GM19468 (cell line): Measurements from ENCODE around the gene NFIX.

Experiments
- ATAC-seq: cut with Tn5 transposase; IDR thresholded peaks from one replicate; pipeline ENCODE4 v1.9.1; 2021; ENCODE audit warnings: mild to moderate bottlenecking, moderate library complexity, moderate number of reproducible peaks; ENCODE audit not compliant: unreplicated experiment; ENCODE audit errors: extremely low read depth

NFIX gene

GRCh38 chr19:13069415-13070359 lies 74.4 kb downstream of the NFIX start:
- no peak for ATAC-seq

DNA sequence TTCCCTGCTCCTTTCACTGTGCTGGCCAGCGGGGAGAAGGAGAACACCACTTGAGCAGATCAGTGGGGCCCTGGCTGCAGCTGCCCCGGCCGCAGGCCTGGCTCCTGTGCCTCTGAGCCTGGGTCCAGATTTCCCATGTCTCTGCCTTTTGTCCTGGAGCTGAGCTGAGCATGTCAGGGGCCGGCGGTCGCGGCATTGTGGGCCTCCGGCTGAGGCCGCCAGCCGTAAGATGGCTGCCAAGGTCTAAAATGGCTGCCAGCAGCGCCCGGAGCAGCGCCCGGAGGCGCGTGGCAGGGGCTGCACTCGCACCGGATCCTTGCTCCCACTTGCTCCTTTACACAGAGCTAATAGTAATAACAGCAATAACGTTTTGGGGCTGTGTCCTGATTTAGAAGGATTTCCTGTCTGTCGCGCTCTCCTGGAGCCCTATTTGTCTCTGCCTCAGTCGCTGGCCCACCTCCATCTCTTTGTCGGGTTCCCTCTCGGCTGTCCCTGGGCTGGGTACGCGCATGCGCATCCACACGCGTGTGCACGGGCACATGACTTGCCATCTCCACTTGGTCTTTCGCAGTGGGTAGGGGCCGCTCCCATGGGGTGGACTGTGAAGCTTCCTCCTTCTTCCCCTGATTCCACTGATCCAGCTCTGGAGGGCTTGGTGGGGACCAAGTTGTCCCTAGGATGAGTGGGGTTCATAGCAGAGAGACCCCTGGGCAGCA lies 75.3 kb downstream of the NFIX start:
- ATAC-seq: no peak

- no peak for ATAC-seq
Observed at GRCh38 chr19:13071444-13072187, 76.3 kb downstream of the NFIX start.

- ATAC-seq: no peak
Observed at GRCh38 chr19:13072188-13072908, 77.1 kb downstream of the NFIX start.

- ATAC-seq: no peak
Observed at GRCh38 chr19:13073263-13073662, 78.0 kb downstream of the NFIX start.

GRCh38 chr19:13074378-13074777 lies 79.1 kb downstream of the NFIX start:
- ATAC-seq: no peak

- no peak for ATAC-seq
Observed at GRCh38 chr19:13076320-13076719, 81.0 kb downstream of the NFIX start.

GRCh38 chr19:13076787-13077186 lies 81.5 kb downstream of the NFIX start:
- no peak for ATAC-seq

- ATAC-seq: no peak
Observed at GRCh38 chr19:13077240-13077639, 82.0 kb downstream of the NFIX start.

DNA sequence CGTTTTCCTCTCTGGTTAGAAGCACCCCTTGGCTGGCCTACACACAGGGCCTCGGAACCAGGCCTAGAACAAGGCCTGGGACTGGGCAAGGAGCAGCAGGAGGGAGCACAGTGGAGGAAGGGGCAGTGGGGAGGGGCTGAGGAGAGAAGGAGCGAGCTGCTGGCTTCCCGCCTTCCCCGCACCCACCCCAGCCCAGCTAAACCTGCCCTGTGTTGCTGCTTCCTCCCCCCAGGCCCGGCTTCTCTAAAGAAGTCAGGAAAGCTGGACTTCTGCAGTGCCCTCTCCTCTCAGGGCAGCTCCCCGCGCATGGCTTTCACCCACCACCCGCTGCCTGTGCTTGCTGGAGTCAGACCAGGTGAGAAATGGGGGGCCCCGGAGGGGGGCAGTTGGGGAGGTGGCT lies 83.1 kb downstream of the NFIX start:
- no peak for ATAC-seq

DNA sequence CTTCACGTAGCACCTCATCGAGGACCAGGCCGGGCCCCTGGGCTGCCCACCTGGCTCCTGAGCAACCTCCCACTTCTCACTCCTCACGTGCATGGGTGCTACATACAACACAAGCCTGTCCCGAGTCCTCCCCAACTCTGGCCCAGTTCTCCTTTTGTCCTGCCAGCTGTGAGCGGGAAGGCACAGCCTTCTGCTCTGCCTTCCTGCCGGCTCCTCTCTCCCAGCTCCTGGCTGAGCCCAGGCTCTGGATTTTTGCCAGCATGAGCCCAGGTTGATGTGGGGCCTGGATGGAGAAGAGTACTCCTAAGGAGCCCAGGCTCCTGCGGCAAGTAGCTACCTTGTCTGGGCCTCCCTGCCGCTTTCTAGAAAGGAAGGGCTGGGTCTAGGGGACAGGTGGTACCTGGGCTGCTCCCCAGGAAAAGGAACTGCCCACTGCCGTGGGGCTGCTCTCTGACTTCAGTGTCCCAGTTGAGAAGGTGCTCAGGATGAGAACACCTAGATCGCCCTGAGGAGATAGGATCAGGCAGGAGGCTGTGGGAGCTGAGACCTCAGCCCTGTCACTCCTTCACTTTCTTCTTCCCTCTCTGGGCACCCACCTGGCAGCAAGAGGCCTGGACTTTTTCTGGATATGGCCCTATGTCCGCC lies 83.7 kb downstream of the NFIX start:
- ATAC-seq: no peak

GRCh38 chr19:13079542-13079986 lies 84.3 kb downstream of the NFIX start:
- no peak for ATAC-seq

DNA sequence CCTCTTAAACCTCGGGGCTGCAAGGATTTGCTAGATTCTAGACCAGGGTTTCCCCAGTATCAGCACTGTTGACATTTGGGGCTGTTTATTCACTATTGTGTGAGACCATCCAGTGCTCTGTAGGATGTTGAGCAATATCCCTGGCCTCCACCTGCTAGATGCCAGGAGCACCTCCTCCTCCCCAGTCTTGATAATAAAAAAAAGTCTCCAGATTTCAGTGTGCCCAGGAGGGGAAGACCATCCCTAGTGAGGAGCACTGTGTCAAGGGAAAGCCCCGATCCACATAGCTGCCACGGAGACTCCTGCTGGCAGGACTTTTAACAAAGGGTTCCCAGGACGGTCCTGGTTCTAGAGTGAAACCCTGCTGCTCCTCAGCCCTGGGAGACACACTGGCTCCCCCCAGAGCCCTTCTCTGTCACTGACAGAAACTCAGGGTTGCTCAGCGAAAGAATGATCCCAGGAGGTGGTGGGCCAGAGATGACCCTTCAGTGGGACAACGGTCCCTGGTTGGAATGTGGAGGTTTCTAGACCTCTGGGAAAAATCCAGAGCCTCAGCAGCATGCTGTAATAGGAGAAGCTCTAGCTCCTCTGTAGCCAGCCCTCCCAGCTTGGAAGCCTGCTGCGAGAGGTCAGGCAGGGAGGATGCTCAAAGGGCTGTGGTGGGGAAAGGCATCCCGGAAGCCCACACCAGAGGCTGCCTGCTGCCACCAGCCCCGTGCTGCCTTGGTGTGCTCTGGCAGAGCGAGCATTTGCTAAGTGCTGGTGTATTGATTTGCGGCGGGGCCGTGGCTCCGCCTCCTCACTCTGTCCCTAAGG lies 87.1 kb downstream of the NFIX start:
- no peak for ATAC-seq

- ATAC-seq: no peak
Observed at GRCh38 chr19:13083008-13083404, 87.7 kb downstream of the NFIX start.

GRCh38 chr19:13083627-13084026 lies 88.4 kb downstream of the NFIX start:
- no peak for ATAC-seq

DNA sequence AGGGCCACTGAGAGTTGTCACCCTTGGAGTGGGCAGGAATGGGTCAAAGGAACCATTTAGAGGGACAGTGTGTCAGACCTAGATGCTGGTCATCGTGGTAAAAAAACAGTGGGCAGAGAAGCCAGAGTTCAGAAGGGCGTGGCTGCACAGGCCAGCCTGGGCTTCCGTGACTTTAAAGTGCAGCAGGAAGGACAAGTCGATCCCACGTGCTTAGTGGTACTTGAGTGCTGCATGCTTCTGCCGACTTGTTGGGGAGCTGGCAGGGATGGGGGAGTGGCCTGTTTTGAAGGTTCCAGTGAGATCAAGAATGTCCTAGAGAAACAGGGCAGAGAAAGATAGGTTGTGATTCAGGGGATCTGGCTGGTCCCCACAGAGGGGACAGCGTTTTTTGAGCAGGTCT lies 90.4 kb downstream of the NFIX start:
- ATAC-seq: no peak

DNA sequence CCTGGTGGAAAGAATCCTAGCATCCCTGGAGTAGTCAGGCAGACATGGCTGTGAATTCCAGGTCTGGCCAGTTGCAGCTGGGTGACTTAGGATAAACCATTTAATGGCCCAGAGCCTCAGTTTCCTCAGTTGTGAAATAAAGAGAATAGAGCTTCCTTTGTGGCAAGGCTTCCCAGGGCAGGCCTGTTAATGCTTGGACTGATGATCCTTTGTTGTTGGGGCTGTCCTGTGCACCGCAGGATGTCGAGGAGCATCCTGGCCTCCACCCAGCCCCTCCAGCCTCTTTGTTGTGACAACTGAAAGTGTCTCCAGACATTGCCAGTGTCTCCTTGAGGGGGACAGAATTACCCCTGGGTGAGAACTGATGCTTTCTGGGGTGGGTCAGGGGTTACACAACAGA lies 91.1 kb downstream of the NFIX start:
- no peak for ATAC-seq

DNA sequence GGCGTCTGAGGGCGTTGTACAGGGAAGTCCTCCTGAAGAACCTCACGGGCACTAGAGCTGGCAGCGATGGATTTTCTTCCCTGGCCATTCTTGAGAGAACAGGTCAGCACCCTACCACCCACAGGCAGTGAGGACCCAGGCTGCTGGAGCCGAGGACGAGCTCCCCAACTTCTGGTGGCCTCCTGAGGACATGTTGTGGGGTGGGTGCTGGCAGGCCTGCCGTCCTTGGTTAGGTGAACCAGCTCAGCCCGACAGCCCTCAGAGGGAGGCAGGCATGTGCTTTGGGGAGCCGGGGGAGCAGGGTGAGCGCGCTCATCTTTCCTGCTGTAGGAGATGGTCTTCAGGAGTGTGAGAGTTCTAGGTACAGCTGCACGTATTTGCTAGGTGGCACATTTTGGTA lies 92.0 kb downstream of the NFIX start:
- no peak for ATAC-seq
